Measurements from ENCODE around the gene SEMA3C. TPM values are rescaled to one million over a fixed set of nuclear protein-coding genes. Genes with fewer than 3 reads are reported as not detected.

SEMA3C gene
- polyA plus RNA-seq (ENCODE audit: insufficient read length in 10 of 10), result 100 to 1,000 TPM; 134 to 202 (median 168) TPM
- long read RNA-seq, donor 1, full-length matches to known transcripts, result 24 of 43 reads
- long read RNA-seq, donor 1, partial matches to known transcripts, result 19 of 43 reads
- long read RNA-seq, donor 1, other reads (novel, unspliced or antisense), result 0 of 43 reads
- long read RNA-seq, donor 2, full-length matches to known transcripts, result 22 of 38 reads
- long read RNA-seq, donor 2, partial matches to known transcripts, result 16 of 38 reads
- long read RNA-seq, donor 2, other reads (novel, unspliced or antisense), result 0 of 38 reads
- long read RNA-seq, donor 3, result 0 reads
- long read RNA-seq, donor 4, full-length matches to known transcripts, result 26 of 43 reads
- long read RNA-seq, donor 4, partial matches to known transcripts, result 17 of 43 reads
- long read RNA-seq, donor 4, other reads (novel, unspliced or antisense), result 0 of 43 reads
- long read RNA-seq, donor 5, full-length matches to known transcripts, result 37 of 65 reads
- long read RNA-seq, donor 5, partial matches to known transcripts, result 28 of 65 reads
- long read RNA-seq, donor 5, other reads (novel, unspliced or antisense), result 0 of 65 reads
- long read RNA-seq, donor 6, full-length matches to known transcripts, result 25 of 40 reads
- long read RNA-seq, donor 6, partial matches to known transcripts, result 15 of 40 reads
- long read RNA-seq, donor 6, other reads (novel, unspliced or antisense), result 0 of 40 reads
- long read RNA-seq, donor 7, full-length matches to known transcripts, result 22 of 42 reads
- long read RNA-seq, donor 7, partial matches to known transcripts, result 20 of 42 reads
- long read RNA-seq, donor 7, other reads (novel, unspliced or antisense), result 0 of 42 reads
- long read RNA-seq, donor 8, full-length matches to known transcripts, result 9 of 18 reads
- long read RNA-seq, donor 8, partial matches to known transcripts, result 9 of 18 reads
- long read RNA-seq, donor 8, other reads (novel, unspliced or antisense), result 0 of 18 reads
- long read RNA-seq, donor 9, full-length matches to known transcripts, result 6 of 6 reads
- long read RNA-seq, donor 9, partial matches to known transcripts, result 0 of 6 reads
- long read RNA-seq, donor 9, other reads (novel, unspliced or antisense), result 0 of 6 reads

DNA sequence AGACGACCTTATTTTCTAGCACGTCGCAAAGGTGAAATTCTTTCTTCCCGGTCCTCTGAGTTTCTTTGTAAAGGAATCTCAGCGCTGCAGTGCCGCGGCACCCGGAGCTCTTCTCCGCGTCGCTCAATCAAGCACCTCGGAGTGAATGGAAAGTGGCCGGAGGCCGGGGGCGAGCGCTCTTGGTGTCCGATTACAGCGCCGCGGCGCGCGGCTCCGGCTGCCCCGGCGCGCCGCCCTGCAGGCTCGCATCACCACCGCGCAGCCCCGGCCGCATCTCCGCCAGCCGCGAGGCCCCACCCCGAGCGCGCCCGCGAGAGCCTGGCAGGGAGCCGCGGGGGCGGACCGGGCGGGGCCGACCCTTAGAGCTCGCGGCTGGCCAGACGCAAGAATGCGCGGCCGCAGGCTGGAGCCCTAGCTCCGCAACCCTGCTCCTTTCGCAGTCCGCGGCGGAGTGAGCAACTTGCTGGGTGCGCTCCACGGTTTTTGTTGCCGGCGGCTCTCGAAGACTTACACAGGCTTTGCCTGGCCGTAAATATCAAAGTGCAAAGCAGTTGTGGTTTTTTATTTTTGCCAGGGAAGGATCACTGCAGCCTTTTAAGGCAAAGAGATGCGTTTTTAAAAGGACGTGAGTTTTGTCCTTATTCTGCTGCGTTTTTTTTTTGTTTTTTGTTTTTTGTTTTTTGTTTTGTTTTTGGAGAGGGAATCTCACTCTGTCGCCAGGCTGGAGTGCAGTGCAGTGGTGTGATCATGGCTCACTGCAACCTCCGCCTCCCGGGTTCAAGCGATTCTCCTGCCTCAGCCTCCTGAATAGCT, at the start of gene SEMA3C:
SEMA3C (minus strand) TSS at position 143 of the 813 bp plus-strand sequence. CDS start 2,270 bp downstream, outside the sequence.
- DNase-seq, result peak; percentile 95 to 98 (median 97)

DNA sequence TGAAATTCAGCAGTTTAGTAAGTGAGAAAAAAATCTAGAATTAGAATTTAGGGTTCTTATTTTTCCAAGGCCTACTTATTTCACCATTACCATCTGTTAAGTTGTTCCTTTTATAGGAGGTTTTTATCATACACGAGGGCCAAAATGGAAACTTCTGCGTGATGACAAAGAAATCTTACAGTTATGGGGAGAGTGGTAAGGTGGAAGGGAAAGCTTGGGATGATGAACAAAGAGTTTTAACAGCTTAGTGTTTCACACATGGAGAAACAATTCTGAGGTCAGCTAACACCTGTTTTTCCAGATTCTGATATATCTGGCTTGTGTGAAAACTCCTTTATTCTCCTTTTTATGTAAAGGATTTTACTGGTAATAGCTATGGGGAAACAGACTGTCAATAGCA, 49.8 kb upstream of the SEMA3C start:
- peak in 1 of 3 donors; percentile 51 for DNase-seq

DNA sequence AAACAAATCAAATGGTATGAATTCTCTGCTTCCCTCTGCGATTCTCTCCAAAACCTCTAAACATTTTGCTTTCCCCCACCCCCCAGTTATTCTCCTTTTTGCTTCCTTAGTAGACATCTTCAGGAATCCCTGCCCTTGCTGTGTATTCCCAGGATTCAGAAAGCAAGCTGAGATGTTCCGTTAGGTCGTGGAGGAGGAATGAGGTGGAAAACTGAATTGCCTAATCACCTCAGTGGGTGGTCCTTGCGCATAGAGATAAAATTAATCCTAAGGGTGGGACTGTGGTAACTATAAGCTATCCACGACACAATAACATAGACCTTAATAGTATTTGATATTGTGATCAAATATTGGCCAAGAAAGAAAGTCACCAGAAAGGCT, 49.1 kb upstream of the SEMA3C start:
- peak in 1 of 3 donors; percentile 26 for DNase-seq

- peak in 2 of 3 donors; percentile 17 to 22 for DNase-seq
Measured at GRCh38 chr7:80967071-80967916, 48.4 kb upstream of the SEMA3C start.

- DNase-seq, result no peak
Measured at GRCh38 chr7:80960244-80960795, 41.5 kb upstream of the SEMA3C start.

- no peak for DNase-seq
Measured at GRCh38 chr7:80957226-80957777, 38.5 kb upstream of the SEMA3C start.

- no peak for DNase-seq
Measured at GRCh38 chr7:80954191-80954590, 35.3 kb upstream of the SEMA3C start.

GRCh38 chr7:80950550-80950967, 31.7 kb upstream of the SEMA3C start:
- no peak for DNase-seq

- DNase-seq, result no peak
Measured at GRCh38 chr7:80949449-80949848, 30.6 kb upstream of the SEMA3C start.

DNA sequence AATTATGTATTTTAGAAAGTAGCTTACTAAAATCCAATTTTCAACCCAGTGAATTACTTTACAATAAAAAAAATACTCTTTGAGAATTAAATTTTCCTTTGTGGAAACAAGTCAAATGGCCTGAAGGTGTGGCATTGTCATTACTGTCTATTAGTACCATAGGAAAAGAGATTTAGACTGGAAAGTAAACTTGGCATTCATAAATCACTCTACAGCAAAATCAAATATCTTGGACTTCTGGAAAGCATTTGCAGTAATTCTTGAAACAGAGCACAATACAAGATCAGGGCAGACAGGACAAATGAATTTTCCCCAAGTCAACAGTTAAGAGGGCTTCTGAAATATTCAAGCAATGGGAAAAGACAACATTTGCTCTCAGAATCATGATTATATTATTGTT, 28.0 kb upstream of the SEMA3C start:
- peak in 1 of 3 donors; percentile 33 for DNase-seq

DNA sequence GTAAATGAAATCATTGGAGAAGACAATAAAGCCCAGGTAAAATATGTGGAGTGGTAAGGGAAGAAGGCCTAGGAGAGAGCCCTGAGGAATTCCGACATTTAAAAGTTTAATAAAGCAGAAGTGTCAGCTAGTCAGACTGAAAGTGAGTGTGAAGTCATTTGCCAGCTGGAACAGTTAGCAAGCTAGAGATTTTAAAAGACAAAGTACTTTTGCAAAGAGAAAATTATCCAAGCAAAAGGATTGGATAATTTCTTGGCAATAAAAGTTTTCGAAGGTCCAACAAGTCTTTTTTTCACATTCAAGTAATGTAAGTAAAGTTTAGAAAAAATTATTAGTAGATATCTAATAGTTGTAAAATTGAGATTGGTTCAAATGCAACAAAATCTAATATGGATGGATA, 27.1 kb upstream of the SEMA3C start:
- DNase-seq, result peak in 1 of 3 donors; percentile 56

DNA sequence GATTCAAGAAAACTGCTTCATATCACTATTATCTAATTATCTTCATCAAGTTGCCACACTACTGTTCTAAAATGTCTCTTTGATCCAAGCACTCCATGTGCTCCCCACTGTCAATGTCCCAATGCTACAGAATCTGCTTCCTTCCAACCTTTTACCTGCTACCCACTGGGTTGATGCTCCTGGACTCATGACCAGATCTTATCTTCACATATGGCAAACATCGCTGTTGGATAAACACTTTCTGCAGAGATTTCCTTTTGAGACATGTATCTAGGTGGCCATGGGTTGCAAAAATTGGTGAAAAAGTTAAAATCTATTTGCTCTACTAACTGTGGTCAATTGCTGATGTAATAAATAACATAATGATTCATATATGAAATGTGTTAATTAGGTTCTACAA, 24.5 kb upstream of the SEMA3C start:
- DNase-seq, result no peak

DNA sequence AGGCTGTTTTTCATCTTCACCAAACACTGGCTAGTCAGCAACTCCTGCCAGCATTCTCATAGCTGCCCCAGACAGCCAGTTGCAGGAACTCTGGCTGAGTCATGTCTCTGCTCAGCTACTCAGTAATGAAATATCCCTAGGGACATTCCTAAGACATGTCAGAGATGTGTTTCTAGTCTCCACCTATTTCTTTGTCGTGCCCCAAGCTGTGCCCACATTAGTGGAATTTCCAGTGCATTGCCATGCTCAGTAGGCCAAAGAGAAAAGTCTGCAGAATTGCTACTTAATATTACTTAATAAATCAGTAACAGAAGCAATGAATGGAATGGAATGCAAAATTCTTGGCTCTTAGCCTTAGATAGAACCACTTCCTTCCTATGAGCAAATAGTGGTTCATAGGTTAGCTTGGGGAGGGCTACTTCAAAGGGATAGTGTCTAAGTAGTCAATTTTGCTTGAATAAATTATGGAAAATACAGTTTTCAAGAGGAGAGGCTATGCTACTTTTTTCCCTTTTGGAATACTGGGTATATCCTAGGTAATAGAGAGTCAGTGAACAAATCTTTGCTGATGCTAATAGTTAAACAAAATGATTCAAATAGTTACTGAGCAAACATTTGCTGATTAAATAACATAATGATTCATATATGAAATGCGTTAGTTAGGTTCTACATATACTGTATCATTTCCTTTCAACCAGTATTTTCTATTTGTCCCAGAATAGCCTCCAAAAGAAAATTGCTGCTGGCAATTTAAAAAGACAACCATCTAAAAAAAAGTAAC, 23.6 kb upstream of the SEMA3C start:
- peak in 2 of 3 donors; percentile 55 to 92 for DNase-seq

- peak in 1 of 3 donors; percentile 32 for DNase-seq
Measured at GRCh38 chr7:80941208-80941758, 22.4 kb upstream of the SEMA3C start.

GRCh38 chr7:80940539-80941207, 21.8 kb upstream of the SEMA3C start:
- DNase-seq, result peak in 1 of 3 donors; percentile 45

DNA sequence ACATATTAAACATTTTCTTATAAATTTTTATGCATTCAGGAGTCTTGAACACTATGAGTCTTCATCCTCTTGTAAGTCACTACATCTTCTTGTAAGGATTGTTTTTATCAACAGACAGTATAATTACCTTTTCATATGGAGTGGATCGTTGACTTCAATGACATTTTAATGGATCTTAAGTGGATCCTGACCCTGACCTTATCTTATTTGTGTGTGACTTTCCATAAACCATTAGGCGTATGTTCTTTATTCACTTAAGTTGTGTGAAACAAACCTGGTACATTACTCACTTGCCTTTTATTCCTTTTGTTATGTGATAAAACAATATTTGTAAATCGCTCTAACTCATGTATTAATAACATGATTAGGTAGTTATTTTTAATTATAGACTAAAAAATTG, 18.5 kb upstream of the SEMA3C start:
- DNase-seq, result no peak

GRCh38 chr7:80935991-80936780, 17.3 kb upstream of the SEMA3C start:
- peak in 1 of 3 donors; percentile 34 for DNase-seq

All from muscle of back (tissue), 13 donors.